ENCODE measurements around the gene METTL1.
A peak's percentile ranks its signal among the peaks of the same experiment; 100 is the strongest.

METTL1 gene

DNA sequence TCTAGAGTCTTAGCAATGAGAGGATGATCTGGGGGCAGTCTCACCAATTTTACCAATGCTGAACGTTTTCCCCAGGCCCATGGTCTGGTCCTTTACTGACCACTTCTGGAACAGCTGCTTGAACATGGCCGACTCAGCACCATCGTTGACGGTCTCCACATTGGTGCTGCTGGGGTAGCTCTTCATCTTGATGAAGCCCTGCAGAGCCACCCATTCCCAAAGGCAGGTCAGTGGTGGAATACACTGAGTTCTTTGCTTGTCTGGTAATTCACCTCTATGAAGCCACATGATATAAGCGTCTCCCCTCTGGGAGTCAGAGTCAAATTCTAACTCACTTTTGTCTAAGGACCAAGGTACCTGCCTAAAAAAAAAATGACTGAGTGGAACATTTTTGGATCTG is 36.4 kb upstream of the METTL1 start:
- no peaks in the 10 kb centered on the region for H3K9me3 Mint-ChIP-seq
- ATAC-seq (no peak), DNase-seq (ENCODE audit: low spot score in 2 of 2) (no peak)
- H3K4me1 Mint-ChIP-seq = peaks cover 6% of the 10 kb centered on the region
- no peak overlapping the region for H3K4me3 Mint-ChIP-seq
- peaks cover 20% of the 10 kb centered on the region for H3K36me3 Mint-ChIP-seq
- no peak overlapping the region for H3K27ac Mint-ChIP-seq

DNA sequence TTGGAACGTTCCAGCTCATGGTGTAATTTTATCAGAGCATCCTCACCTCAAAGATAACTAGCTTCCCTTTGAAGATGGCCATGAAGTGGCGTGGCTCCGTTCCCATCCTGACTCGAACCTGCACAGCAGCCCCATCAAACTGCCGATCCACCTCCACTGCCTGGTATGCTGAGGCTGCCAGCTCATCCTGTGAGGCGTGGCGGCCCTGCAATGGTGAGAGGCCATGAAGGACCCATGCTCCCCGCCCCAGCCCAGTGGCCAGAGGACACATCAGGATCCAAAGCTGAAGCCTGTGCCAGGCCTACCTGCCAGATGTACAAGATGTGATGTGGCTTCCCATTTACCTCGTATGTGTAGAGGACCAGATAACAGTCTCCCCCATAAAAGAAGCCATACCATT is 35.4 kb upstream of the METTL1 start:
- no peak overlapping the region for H3K27ac Mint-ChIP-seq
- no peak for DNase-seq (ENCODE audit: low spot score in 2 of 2)
- no peaks in the 10 kb centered on the region for H3K9me3 Mint-ChIP-seq
- H3K4me3 Mint-ChIP-seq = no peak overlapping the region
- H3K4me1 Mint-ChIP-seq = peaks cover 5% of the 10 kb centered on the region
- no peak for ATAC-seq
- H3K36me3 Mint-ChIP-seq = peaks cover 20% of the 10 kb centered on the region

DNA sequence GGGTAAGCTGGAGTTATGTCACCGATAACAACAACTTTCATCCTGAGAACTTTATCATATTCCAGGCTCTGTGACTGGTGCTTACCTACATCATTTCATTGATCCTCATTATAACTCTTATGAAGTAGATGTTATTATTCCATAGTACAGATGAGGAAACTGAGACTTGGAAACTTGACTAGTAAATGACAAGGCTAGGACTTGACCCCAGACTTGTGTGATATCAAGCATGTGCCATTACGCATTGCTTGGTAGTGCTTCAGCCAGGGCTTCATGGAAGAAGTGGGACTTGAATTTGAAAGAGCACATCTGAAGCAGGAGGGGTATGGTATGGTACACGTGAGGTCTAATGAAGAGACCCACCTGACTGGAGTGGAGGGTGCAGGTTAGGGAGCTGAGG is 34.8 kb upstream of the METTL1 start:
- peaks cover 6% of the 10 kb centered on the region for H3K4me1 Mint-ChIP-seq
- ATAC-seq = no peak
- no peak for DNase-seq (ENCODE audit: low spot score in 2 of 2)
- no peak overlapping the region for H3K4me3 Mint-ChIP-seq
- no peak overlapping the region for H3K27ac Mint-ChIP-seq
- peaks cover 20% of the 10 kb centered on the region for H3K36me3 Mint-ChIP-seq
- H3K9me3 Mint-ChIP-seq = no peaks in the 10 kb centered on the region

GRCh38 chr12:57803319-57803893 is 31.5 kb upstream of the METTL1 start:
- H3K27ac Mint-ChIP-seq = no peak overlapping the region
- no peak overlapping the region for H3K4me3 Mint-ChIP-seq
- H3K9me3 Mint-ChIP-seq = no peaks in the 10 kb centered on the region
- DNase-seq (ENCODE audit: low spot score in 2 of 2) = no peak
- peaks cover 34% of the 10 kb centered on the region for H3K36me3 Mint-ChIP-seq
- peaks cover 6% of the 10 kb centered on the region for H3K4me1 Mint-ChIP-seq
- ATAC-seq = peak; percentile 24

DNA sequence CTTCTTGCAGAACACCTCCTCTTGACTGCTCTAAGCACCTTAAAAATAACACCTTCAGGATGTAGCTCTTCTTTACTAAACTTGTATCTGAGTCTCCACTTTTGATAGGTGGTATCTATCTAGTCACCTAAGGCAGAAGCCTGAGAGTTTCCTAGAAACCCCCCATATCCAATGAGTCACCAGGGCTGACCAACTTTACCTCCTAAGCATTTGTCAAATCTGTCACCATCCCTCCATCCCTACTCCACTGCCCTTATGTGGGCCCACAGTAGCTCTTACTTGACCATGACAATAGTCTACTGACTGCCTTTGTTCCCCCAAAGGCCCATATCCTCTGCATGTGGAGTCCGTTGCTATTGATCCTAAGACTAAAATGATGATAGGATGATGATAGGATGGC is 30.7 kb upstream of the METTL1 start:
- peak; percentile 55 for ATAC-seq
- Mint-ChIP-seq H3K36me3 (peaks cover 40% of the 10 kb centered on the region), H3K9me3 (no peaks in the 10 kb centered on the region), H3K27ac (peak overlapping the region; percentile 21), H3K4me1 (peaks cover 6% of the 10 kb centered on the region), H3K4me3 (no peak overlapping the region)
- no peak for DNase-seq (ENCODE audit: low spot score in 2 of 2)

- peak overlapping the region; percentile 29 for H3K27ac Mint-ChIP-seq
- peaks cover 8% of the 10 kb centered on the region for H3K4me1 Mint-ChIP-seq
- peaks cover 50% of the 10 kb centered on the region for H3K36me3 Mint-ChIP-seq
- ATAC-seq = no peak
- no peak for DNase-seq (ENCODE audit: low spot score in 2 of 2)
- H3K4me3 Mint-ChIP-seq = no peak overlapping the region
- no peaks in the 10 kb centered on the region for H3K9me3 Mint-ChIP-seq
These were observed 29.1 kb upstream of the METTL1 start for GRCh38 chr12:57800965-57801364.

DNA sequence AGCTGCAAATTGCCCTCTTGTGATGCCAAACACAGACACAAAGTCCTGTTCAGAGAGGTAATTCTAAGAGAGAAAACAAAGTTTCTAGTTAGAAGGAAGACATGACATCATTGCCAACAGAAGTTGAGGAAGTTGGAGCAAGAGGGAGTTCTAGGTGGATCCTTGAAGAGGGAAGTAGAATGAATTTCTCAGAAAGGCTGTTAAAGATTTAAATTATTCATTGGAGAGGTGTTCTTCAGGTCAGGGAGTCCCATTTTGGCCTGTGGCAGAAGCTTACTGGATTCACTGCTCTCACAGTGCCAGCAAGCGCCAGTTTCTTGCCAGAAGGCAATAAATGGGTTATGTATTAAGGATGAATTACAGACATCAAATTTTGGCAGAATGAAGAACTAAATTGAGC is 26.0 kb upstream of the METTL1 start:
- no peak overlapping the region for H3K4me3 Mint-ChIP-seq
- H3K36me3 Mint-ChIP-seq = peaks cover 73% of the 10 kb centered on the region
- no peaks in the 10 kb centered on the region for H3K9me3 Mint-ChIP-seq
- ATAC-seq (no peak), DNase-seq (ENCODE audit: low spot score in 2 of 2) (no peak)
- peaks cover 24% of the 10 kb centered on the region for H3K4me1 Mint-ChIP-seq
- H3K27ac Mint-ChIP-seq = peak overlapping the region; percentile 7

DNA sequence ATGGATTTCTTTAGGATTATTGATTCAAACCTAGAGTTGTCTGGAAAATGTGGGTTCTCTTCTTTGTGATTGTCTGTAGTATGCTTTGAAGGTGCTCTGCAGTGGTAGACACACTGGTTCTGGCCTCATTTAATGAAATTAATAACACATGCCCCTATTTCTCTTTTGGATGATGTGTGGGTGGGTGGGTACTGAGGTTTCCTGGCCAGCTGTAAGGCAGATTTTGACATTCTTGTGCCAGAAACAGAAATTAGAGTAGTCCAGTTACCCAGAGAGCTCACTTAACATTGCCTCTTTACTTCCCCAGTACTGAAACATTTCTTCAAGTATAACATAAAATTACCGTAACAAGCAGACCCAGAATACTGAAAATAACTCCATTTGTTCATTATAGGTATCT is 25.1 kb upstream of the METTL1 start:
- Mint-ChIP-seq H3K9me3 (no peaks in the 10 kb centered on the region), H3K4me3 (no peak overlapping the region), H3K36me3 (peaks cover 82% of the 10 kb centered on the region), H3K27ac (peak overlapping the region; percentile 50), H3K4me1 (peaks cover 18% of the 10 kb centered on the region)
- ATAC-seq = no peak
- DNase-seq (ENCODE audit: low spot score in 2 of 2) = no peak

DNA sequence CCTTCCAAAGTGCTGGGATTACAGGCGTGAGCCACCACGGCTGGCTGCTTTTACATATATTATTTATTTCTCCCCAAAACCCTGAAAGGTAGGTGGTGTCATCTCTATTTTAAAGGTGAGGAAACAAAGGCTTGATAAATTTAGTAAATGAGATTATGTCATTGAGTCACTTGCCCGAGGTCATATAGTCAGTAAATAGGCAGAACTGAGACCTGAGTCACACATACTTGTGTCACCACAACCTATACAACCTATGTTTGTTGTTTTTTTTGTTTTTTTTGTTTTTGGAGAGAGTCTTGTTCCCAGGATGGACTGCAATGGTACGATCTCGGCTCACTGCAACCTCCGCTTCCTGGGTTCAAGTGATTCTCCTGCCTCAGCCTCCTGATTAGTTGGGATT is 23.4 kb upstream of the METTL1 start:
- ATAC-seq = peak; percentile 57
- Mint-ChIP-seq H3K4me3 (no peak overlapping the region), H3K27ac (no peak overlapping the region), H3K36me3 (peaks cover 90% of the 10 kb centered on the region), H3K9me3 (no peaks in the 10 kb centered on the region), H3K4me1 (peaks cover 23% of the 10 kb centered on the region)
- no peak for DNase-seq (ENCODE audit: low spot score in 2 of 2)

GRCh38 chr12:57793920-57794319 is 22.0 kb upstream of the METTL1 start:
- ATAC-seq = no peak

GRCh38 chr12:57783861-57784260 is 12.0 kb upstream of the METTL1 start:
- DNase-seq (ENCODE audit: low spot score in 2 of 2) = no peak
- H3K27ac Mint-ChIP-seq = no peak overlapping the region
- peaks cover 63% of the 10 kb centered on the region for H3K36me3 Mint-ChIP-seq
- H3K9me3 Mint-ChIP-seq = no peaks in the 10 kb centered on the region
- ATAC-seq = no peak
- H3K4me1 Mint-ChIP-seq = peaks cover 45% of the 10 kb centered on the region
- peak overlapping the region; percentile 99 for H3K4me3 Mint-ChIP-seq

More at GRCh38 chr12:57793920-57794319, 22.0 kb upstream of the METTL1 start:
- Mint-ChIP-seq H3K4me1 (peaks cover 23% of the 10 kb centered on the region), H3K4me3 (no peak overlapping the region), H3K9me3 (no peaks in the 10 kb centered on the region), H3K27ac (peak overlapping the region; percentile 43), H3K36me3 (peaks cover 96% of the 10 kb centered on the region)
- no peak for DNase-seq (ENCODE audit: low spot score in 2 of 2)

GRCh38 chr12:57783466-57783801 is 11.5 kb upstream of the METTL1 start:
- no peaks in the 10 kb centered on the region for H3K9me3 Mint-ChIP-seq
- ATAC-seq = no peak
- peak overlapping the region; percentile 99 for H3K4me3 Mint-ChIP-seq
- peak overlapping the region; percentile 95 for H3K27ac Mint-ChIP-seq
- H3K36me3 Mint-ChIP-seq = peaks cover 58% of the 10 kb centered on the region
- peaks cover 45% of the 10 kb centered on the region for H3K4me1 Mint-ChIP-seq
- no peak for DNase-seq (ENCODE audit: low spot score in 2 of 2)

DNA sequence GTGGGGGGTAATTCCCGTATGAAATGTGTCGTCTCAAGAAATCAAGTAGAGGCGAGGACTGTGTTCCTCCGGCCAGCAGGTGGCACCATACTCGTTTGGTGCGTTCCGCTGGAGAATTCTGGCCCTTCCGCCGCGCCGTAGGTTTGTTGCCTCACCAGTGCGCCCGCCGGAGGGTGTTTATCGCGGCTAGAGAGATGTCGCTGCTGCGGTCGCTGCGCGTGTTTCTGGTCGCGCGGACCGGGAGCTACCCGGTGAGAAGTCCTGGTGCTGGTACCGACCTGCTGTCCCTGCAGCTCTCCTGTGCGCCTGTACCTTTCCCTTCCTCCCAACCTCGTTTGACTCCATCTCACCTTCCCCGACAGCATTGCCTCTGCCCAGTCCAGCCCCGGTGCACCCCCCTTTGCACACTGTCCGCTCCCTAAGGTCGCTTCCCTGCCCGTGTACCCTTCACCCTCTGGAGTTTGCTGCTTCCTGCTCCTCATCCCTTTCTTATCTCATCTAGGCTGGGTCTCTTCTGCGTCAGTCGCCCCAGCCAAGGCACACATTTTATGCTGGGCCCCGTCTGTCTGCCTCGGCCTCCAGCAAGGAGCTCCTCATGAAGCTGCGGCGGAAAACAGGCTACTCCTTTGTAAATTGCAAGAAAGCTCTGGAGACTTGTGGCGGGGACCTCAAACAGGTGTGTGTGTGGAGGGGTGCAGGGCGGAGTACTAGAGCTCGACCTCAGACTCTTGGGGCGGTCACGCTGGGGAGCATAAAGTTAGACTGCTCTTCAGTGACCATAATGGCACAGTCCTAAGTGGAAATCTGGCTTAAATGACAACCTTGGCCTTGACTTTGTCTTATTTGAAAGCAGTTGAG is 10.9 kb upstream of the METTL1 start, which contains the start of gene TSFM:
TSS of gene TSFM (plus strand) at position 180 of the 858 bp plus-strand sequence. CDS start at position 195, 15 bp downstream.
- ATAC-seq = peak; percentile 97
- Mint-ChIP-seq H3K4me3 (peak within 1 kb of the TSS; percentile 99), H3K9me3 (no peaks in the 10 kb centered on the region), H3K27ac (peak within 1 kb of the TSS; percentile 95), H3K36me3 (peaks cover 52% of the 10 kb centered on the region), H3K4me1 (peaks cover 45% of the 10 kb centered on the region)
- peak; percentile 93 to 98 for DNase-seq (ENCODE audit: low spot score in 2 of 2)

DNA sequence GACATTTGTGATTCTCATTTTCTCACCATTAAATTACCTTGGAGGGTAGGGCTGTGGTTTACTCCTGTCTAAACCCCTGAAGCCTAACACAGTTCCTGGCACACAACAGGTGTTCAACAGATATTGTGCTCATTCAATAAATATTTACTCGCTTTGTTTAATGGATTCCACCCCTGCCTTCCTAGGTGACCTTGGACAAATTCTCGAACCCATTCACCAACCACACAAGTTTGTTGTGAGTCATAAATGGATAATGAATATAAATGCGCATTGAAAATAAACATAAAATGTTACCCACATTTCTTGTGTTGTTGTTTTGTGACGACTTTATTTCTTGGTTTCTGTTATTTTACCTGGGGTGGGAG is 10.3 kb upstream of the METTL1 start:
- no peak for ATAC-seq

GRCh38 chr12:57781801-57782200 is 9.9 kb upstream of the METTL1 start:
- Mint-ChIP-seq H3K4me1 (peaks cover 45% of the 10 kb centered on the region), H3K4me3 (peak overlapping the region; percentile 99)
- ATAC-seq = no peak

More for the DNA sequence above, 10.3 kb upstream of the METTL1 start:
- Mint-ChIP-seq H3K36me3 (peaks cover 49% of the 10 kb centered on the region), H3K4me1 (peaks cover 45% of the 10 kb centered on the region), H3K27ac (peak overlapping the region; percentile 95), H3K4me3 (peak overlapping the region; percentile 99), H3K9me3 (no peaks in the 10 kb centered on the region)
- DNase-seq (ENCODE audit: low spot score in 2 of 2) = no peak

DNA sequence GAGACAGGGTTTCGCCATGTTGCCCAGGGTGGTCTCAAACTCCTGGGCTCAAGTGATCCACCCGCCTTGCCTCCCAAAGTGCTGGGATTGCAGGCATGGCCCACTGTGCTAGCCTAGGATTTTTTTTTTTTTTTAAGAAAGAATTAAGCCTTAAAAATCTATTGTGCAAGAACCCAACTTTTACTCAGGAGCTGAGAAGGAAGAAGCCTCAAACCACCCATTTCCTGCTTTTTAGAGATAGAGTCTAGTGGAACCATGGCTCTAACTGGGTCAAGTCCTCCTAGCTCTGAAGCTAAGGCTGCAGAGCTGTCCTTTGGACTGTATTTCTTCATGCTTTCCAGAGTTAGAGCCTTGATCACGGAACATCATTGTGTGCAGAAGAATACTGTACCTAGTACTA is 9.3 kb upstream of the METTL1 start:
- Mint-ChIP-seq H3K4me1 (peaks cover 45% of the 10 kb centered on the region), H3K9me3 (no peaks in the 10 kb centered on the region), H3K36me3 (peaks cover 43% of the 10 kb centered on the region), H3K4me3 (peak overlapping the region; percentile 99), H3K27ac (peak overlapping the region; percentile 95)
- DNase-seq (ENCODE audit: low spot score in 2 of 2) (no peak), ATAC-seq (no peak)

More at GRCh38 chr12:57781801-57782200, 9.9 kb upstream of the METTL1 start:
- no peak for DNase-seq (ENCODE audit: low spot score in 2 of 2)
- peaks cover 49% of the 10 kb centered on the region for H3K36me3 Mint-ChIP-seq
- no peaks in the 10 kb centered on the region for H3K9me3 Mint-ChIP-seq
- peak overlapping the region; percentile 95 for H3K27ac Mint-ChIP-seq

All from stimulated activated effector memory CD8-positive, alpha-beta T cell treated with anti-CD3 and anti-CD28 coated beads, Interleukin-12 subunit alpha, Interleukin-12 subunit beta, amount 100 ng/mL, for 72 hours (primary cell).